SKM-1 treated with dmso at 0.1 percent for 144 hours (cell line): ENCODE results near the gene SMPD4.
"Not testable (repeated sequence)": the region's sequence is repeated elsewhere in the genome, so short reads cannot be mapped to it uniquely, and the experiment has no call there.

Experiments used
- DNase-seq: peaks from one replicate; lab custom pipeline; 2025; ENCODE audit not compliant: unreplicated experiment; lab: John Stamatoyannopoulos, UW

The SMPD4 gene

DNA sequence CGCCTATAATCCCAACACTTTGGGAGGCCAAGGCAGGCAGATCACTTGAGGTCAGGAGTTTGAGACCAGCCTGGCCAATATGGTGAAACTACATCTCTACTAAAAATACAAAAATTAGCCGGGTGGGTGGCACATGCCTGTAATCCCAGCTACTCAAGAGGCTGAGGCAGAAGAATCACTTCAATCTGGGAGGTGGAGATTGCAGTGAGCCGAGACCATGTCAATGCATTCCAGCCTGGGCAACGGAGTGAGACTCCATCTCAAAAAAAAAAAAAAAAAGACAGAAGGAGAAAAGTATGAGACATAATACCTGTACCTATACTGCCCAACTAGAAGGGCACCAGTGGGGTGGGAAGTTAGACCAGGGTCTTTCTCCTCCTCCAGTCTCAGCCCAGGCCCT lies 22.0 kb downstream of the SMPD4 start:
- DNase-seq: not testable (repeated sequence)

- DNase-seq: no peak
Observed at GRCh38 chr2:130158631-130159030, 22.8 kb downstream of the SMPD4 start.

- peak; percentile 22 for DNase-seq
Observed at GRCh38 chr2:130157825-130158514, 23.4 kb downstream of the SMPD4 start.

DNA sequence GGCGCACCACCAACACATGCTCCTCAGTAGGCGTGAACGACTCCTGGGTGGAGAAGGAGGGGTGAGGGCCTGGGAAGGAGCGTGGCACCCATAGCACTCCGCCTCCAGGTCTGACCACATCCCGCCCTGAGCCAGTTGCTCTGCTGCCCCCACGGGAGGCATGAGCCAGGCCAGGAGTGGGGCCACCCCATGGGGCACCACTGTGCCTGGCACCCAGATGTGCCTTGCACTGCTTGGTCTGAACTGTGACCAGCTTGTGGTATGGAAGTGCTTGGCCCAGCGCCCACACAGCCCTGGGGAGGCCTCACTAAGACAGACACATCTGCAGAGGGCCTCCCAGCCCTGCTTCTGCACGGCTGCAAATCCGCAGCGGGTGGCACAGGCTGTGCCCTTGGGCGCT lies 24.0 kb downstream of the SMPD4 start:
- not testable (repeated sequence) for DNase-seq

GRCh38 chr2:130156624-130157004 lies 24.8 kb downstream of the SMPD4 start:
- no peak for DNase-seq

- DNase-seq: peak; percentile 5
Observed at GRCh38 chr2:130155956-130156623, 25.3 kb downstream of the SMPD4 start.

DNA sequence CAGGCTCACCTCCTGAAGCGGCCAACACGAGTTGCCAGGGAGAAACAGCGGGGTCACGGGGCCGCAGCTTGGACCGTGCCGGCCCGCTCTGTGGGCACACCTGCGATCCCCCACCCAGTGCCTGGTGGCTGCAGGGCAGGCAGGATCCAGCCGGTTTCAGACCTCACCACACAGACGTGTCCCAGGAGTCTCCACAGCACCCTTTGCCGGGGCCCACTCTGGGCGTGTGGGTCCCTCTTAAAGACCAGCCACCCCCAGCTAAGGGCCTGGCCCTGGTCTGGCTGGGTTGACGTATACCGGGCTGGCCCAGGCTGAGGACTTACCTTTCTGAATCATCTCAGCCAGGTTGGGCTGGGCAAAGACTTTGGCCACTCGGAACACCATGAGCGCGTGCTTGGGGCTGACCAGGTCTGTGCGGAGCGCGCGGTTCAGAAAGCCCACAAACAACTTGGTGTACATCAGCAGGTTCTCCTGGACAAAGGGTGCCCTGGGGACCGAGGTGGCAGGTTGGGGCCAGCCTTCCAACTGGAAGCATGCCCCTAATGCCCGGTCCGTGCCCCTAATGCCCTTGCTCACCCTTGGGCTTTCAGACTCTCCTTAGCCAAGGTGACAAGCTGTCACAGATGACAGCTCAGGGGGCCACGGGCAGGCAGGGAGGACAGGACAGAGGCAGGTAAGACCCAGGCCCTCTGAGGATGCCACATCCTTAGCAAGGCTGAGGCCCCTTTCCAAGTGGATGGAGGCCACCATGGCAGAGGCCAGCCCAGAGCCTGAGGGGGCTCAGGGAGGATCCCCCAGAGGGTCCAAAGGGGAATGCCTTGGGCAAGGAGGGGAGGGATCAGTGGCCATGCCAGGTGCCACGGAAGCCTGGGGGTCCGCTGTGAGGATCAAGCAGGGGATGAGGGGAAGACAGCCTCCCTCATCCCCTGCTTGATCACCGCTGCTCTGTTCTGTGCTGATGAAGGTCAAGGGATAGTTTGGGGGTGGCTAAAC lies 26.3 kb downstream of the SMPD4 start:
- DNase-seq: no peak

- DNase-seq: not testable (repeated sequence)
Observed at GRCh38 chr2:130154423-130154770, 27.0 kb downstream of the SMPD4 start.

GRCh38 chr2:130153721-130154422 lies 27.5 kb downstream of the SMPD4 start:
- DNase-seq: not testable (repeated sequence)

GRCh38 chr2:130152816-130153595 lies 28.4 kb downstream of the SMPD4 start:
- DNase-seq: no peak

DNA sequence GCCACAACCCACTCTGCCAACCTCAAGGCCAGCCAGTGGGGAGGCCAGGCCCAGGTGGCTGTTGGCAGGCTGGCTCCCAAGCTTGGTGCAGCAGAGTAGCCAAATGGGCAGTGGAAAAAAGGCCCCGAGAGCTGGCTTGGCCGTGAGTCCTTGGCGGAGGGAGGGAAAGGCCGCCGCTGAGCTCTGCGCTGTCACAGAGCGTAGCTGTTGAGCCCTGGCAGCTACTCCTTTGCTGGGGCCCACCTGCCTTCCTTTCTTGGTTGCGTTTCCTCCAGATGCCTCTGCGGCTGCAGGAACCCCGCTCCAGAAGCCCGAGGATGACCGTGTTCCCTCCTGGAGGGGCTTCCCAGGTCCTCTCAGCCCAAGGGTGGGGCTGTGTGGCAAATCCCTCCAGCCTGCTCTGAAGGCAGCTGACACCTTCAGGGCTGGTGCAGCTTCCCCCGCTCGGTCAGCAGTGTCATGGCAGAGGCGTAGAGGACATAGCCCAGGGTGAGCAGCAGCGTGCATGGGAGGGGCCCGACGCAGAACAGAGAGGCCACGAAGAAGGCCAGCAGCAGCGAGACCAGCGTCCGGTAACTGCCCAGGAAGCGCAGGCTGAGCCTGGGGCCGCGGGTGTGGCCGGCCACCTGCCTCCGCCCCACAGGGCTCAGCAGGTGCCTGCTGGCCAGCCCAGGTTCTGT lies 29.1 kb downstream of the SMPD4 start:
- DNase-seq: not testable (repeated sequence)

GRCh38 chr2:130151145-130151512 lies 30.3 kb downstream of the SMPD4 start:
- DNase-seq: not testable (repeated sequence)

DNA sequence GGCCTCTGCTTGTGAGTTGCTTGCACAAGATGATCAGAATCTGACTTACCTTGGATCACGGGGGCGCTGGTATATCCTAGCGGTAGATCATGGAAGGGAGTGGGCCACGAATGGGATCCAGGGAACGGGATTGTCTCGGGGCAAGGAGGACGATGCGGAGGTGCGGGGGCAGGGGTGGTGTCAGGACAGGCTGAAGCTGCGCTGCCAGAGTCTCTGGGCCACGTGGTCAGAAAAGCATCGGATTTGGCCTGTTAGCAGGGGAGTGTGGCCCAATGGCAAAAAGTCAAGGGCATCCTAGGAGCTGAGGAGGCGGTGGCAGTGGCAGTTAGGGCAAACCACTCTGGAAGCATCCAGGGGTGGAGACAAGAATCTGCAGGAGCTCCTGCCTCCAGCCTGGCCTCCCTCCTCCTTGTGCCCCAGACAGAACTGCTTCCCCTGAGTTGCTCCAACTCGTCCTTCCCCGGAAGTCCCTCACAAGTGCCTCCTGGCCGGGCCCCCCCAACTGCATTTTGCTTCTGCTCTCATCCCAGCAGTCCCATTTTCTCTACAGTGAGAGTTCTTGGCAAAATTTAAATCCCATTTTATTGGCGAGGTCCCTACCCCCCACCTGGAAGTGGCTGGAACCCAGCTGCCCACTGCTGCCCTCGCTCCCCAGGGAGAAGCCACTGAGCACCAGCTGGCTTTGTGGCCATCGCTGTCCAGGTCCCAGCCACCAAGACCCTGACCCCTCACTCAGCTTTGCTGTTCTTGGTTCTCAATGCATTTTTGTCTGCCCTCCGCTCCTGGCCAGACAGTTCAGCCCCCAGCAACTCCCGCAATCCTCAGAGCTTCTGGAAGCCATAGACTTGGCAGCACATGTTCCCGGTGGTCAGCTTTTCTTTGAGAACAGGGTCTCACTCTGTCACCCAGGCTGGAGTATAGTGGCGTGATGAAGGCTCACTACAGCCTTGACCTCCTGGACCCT lies 30.9 kb downstream of the SMPD4 start:
- DNase-seq: no peak

GRCh38 chr2:130148515-130148914 lies 32.9 kb downstream of the SMPD4 start:
- not testable (repeated sequence) for DNase-seq

GRCh38 chr2:130145006-130145414 lies 36.4 kb downstream of the SMPD4 start, which contains the start of gene CCDC74B:
CCDC74B (minus strand) TSS chr2:130145112; CDS start chr2:130144996, 116 bp downstream.
- DNase-seq: not testable (repeated sequence)

DNA sequence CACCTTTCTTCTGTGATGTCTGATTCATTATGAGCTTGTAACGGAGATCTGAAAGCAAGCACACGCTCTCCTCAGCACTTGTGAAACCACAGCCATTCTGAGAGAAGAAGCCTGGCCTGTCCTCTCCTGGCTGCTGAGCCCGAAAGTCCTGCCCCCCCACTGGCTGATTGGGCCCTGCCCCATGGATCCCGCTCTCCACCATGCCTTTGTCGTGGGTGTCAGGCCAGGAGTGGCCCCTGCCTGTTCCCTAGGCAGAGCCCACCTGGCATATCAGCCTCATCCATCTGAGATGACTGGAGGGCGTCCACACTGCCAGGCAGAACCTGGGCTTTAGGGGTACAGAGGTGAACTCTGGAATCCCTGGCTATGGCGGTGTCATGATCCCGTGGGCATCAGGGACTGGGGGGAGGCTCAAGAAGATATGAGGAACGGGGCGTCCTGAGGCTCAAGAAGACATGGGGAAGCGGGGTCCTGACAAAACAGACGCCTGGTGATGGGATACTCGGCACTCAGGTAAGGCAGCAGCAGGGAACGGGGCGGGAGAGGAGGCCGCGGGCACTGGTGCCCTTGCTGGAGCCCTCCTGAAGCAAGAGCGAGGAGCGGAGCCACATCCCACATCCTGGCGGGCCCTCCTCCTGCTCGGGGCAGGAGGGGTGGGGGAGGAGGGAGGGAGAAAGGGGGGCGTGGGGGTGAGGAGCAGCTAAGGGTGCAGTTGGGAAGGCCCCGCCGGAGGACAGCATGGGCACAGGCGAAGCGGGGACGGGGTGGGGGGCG lies 37.9 kb downstream of the SMPD4 start:
- not testable (repeated sequence) for DNase-seq

- not testable (repeated sequence) for DNase-seq
Observed at GRCh38 chr2:130142396-130143265, 38.8 kb downstream of the SMPD4 start.
